NCI-H748 (cell line): ENCODE measurements around the gene ZNF217.
"Not testable (repeated sequence)": the region's sequence is repeated elsewhere in the genome, so short reads cannot be mapped to it uniquely, and the experiment has no call there.

Experiments used
- DNase-seq: peaks from one replicate; lab custom pipeline; 2025; ENCODE audit not compliant: unreplicated experiment; lab: John Stamatoyannopoulos, UW

The ZNF217 gene

DNA sequence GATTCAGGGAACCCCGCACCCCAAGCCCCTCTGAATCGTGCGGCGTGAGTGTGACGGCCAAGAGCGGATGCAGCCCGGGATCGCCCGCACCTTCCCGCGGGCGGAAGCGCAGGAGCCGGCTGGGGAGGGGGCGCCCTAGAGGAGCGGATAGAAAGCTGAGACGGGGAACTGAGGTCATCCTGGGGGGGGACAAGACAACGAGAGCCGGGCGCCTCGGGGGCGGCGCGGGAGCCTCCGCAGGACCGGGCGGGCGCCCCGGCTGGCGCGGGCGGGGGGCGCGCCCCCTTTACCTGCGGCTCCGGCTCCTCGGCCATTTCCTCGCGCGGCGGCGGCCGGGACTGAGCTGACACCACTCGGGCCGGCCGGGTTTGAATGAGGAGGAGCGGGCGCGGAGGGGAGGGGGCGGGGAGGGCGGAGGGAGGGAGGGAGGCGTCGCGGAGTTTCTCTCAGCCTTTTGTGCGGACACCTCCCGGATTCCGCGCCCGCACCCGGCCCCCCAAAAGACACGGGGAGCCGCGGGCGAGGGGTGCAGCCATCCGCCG, at the start of gene ZNF217:
Gene ZNF217 (minus strand): TSS at position 374 of the 542 bp plus-strand sequence. CDS start 11,013 bp downstream, outside the sequence.
- peak; percentile 16 for DNase-seq

DNA sequence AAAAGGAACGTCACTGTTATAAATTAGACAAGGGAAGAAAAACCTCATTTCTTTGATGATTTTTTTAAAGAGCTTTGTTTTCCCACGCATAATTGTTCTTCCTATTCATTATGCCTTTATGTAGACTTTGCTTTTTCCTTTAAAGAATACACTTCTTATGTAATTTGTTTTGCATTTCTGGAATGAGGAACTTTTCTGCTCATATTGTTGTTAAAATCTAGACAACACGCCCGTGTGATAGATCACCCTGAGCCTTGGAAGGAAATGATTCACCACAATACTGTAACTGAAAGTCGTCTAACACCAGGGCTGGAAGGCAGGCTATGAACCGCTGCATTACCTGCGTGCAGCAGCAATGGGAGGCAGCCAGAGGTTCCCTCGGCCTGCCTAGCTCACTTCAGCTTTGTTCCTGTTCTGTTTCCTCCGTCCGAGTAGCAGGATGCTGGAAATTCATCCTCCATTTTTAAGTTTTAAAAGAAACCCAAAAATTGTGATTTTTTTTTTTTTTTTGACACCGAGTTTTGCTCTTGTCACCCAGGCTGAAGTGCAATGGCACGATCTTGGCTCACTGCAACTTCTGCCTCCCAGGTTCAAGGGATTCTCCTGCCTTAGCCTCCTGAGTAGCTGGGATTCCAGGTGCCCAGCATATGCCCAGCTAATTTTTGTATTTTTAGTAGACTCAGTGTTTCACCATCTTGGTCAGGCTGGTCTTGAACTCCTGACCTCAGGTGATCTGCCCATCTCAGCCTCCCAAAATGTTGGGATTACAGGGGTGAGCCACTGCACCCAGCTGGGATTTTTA, 49.6 kb upstream of the ZNF217 start:
- no peak for DNase-seq

DNA sequence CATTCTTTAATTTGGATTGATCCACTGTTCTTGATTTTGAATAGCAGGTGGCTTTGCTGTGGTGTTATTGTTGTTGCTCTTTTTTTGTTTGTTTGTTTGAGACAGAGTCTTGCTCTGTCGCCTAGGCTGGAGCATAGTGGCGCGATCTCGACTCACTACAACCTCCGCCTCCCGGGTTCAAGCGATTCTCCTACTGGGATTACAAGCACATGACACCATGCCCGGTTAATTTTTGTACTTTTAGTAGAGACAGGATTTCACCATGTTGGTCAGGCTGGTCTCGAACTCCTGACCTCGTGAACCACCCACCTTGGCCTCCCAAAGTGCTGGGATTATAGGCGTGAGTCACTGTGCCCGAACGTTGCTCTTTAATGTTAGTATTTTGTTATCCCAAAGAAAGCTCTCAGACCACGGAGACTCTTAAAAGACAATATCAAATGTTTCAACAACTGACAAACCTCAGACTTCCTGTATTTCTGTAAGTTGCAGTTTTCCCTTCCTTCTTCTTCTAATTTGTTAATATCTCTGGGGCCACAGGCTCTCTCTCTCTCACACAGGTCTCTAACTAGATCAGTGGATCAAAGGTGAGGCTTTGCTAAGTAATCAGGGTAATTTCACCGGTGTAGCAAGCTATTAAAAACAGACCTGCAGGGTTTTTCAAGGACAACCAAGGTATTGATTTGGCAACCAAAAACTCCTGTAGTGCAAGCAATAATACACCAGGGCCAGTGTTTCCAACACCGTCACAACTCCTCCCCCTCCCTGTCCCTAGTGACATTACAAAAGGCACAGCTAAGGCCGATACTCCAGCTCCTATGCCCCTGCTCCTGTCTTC, 48.8 kb upstream of the ZNF217 start:
- DNase-seq = no peak

DNA sequence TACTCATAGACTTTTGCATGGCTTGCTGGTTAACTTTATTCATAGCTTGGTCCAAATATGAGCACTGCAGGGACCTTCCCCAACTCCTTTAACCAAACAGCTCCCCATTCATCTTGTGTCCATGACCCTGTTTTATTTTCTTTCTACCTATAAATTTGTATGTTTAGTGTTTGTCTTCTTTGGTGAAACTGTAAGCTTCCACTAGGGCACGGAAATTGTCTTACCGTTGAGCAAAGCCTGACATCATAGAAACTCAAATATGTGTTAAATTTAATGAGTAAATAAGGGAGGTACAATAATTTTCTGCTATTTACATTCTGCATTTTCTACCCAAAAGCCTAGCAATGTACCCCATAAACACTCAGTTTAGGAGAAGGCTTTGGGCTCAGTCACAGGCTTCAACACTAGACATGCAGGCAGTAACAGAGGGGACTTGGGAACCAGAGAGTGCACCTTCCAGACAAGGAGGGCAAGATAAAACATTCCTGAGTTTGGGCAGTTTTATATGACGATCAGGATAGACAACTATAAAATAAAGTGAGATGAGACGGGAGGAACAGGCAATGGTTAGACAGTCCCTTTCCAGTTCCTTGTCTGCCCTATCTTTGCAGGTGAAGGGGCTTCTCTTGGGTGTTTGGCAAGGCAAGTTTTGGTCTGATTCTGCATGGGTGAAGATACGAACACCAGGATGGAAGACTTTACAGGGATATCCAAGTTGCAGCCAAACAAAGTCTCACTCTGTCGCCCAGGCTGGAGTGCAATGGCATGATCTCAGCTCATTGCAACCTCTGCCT, 46.2 kb upstream of the ZNF217 start:
- DNase-seq = no peak

DNA sequence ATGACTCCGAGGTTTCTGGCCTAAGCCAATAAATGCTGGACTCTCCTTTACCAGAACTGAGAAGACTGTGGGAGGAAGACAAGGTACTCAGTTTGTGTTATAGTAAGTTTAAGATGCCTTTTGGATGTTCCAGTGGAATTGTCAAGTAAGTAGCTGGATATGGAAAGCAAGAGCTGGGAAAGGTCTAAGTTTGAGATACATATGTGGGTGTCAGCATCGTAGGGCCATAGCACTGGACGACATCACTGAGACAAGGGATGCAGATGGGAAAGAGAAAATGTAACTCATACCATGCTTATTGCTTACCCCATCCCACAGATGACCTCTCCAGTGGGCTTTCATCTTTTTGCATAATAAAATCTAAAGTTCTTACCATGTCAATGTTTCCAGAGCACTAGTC, 45.5 kb upstream of the ZNF217 start:
- DNase-seq = no peak

DNA sequence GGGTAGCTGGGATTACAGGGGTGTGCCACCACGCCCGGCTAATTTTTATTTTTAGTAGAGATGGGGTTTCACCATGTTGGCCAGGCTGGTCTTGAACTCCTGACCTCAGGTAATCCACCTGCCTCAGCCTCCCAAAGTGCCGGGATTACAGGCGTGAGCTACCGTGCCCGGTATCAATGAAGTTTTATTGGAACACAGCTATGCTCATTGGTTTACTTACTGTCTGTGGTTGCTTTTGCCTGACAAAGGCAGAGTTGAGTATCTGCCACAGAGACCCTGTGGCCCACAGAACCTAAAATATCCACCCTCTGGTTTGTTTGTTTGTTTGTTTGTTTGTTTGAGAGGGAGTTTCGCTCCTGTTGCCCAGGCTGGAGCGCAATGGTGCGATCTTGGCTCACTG, 43.7 kb upstream of the ZNF217 start:
- not testable (repeated sequence) for DNase-seq

DNA sequence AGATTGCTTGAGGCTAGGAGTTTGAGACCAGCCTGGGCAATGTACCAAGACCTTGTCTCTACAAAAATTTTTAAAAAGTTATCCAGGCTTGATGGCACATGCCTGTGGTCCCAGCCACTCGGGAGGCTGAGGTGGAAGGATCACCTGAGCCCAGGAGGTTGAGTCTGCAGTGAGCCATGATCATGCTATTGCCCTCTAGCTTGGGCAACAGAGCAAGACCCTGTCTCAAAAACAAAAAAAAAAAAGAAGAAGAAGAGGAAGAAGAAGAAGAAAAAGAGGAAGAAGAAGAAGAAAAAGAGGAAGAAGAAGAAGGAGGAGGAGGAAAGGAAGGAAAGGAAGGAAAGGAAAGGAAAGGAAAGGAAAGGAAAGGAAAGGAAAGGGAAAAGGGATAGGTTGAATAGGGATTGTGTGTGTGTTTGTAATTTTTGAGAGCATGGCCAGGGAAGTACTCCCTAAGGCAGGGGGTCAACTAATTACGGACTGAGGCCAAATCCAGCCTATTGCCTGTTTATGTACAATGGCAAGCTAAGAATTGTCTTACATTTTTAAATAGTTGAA, 43.0 kb upstream of the ZNF217 start:
- no peak for DNase-seq

DNA sequence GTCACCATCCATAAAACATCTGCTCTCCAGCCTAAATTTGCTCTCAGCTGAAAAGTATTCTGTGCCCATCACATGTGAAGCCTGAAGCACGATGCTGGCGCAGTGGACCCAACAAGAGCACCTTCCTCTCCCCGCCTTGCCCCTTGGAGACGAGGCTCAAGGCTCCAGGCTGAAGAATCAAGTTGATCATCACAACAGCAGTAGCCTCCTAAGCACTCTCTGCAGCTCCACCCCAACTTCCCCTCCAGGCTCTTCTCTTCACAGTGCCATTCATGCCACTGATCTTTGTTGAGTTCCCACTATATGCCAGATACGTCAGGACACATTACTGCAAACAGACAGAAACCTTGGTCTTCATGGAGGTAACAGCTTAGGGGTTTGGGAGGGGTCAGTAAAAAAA, 41.6 kb upstream of the ZNF217 start:
- no peak for DNase-seq

DNA sequence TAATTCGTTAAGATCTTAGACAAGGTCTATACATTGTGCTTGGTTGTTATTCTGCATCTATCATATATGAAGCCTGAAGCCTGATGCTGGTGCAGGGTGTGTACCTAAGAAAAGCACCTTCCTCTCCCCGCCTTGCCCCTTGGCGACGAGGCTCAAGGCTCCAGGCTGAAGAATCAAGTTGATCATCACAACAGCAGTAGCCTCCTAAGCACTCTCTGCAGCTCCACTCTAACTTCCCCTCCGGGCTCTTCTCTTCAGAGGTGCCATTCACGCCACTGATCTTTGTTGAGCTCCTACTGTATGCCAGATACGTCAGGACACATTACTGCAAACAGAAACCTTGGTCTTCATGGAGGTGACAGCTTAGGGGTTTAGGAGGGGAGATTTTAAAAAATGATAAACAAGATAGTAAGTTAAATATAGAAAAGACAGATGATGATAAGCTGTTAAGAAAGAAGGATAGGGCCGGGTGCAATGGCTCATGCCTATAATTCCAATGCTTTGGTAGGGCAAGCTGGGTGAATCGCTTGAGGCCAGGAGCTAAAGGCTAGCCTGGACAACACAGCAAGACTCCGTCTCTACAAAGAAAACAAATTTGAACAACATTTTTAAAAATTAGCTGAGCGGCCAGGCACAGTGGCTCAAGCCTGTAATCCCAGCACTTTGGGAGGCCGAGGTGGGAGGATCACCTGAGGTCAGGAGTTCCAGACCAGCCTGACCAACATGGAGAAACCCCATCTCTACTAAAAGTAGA, 38.4 kb upstream of the ZNF217 start:
- no peak for DNase-seq

DNA sequence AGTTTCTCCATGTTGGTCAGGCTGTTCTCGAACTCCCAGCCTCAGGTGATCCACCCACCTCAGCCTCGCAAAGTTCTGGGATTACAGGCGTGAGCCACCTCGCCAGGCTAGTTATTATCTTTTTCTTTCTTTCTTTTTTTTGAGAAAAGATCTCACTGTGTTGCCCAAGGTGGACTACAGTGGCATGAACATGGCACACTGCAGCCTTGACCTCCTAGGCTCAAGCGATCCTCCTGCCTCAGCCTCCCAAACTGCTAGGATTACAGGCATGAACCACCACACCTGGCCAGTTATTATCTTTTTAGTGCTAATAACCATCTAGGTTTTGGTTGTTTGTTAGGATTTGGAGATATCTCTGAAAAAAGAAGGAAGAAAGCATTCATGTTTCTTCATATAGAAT, 35.8 kb upstream of the ZNF217 start:
- no peak for DNase-seq

DNA sequence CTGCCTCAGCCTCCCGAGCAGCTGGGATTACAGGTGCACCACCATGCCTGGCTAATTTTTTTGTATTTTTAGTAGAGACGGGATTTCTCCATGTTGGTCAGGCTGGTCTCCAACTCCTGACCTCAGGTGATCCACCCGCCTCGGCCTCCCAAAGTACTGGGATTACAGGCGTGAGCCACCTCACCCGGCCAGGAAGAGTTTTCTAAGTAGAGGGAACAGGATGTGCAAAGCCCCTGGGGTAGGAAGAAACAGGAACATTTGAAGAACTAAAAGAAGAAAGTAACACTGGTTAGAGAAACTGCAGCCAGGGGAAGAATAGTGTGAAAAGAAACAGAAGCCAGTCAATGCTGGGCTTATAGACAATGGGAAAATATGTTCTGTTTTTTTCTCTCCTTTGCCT, 35.1 kb upstream of the ZNF217 start:
- not testable (repeated sequence) for DNase-seq

DNA sequence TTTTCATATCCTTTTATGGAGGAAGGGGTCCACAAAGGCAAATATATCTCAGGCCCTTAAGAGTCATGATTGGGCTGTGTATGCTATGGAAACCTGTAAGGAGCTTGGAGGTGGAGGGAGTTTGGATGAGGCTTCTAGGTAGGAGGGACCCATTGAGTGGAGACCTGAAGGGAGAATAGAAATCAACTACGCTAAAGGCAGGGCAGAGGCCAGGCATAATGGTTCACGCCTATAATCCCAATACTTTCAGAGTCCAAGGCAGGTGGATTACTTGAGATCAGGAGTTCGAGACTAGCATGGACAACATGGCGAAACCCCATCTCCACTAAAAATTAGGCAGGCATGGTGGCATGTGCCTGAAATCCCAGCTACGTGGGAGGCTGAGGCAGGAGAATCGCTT, 34.4 kb upstream of the ZNF217 start:
- no peak for DNase-seq

DNA sequence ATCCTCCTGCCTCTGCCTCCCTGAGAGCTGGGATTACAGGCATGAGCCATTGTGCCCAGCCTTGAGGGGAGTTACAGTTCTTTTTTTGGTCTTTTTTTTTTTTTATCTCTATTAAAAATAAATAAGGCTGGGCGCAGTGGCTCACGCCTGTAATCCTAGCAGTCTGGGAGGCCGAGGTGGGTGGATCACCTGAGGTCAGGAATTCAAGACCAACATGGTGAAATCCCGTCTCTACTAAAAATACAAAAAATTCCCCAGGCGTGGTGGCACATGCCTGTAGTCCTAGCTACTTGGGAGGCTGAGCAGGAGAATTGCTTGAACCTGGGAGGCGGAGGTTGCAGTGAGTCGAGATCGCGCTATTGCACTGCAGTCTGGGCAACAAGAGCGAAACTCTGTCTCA, 33.4 kb upstream of the ZNF217 start:
- DNase-seq = not testable (repeated sequence)

DNA sequence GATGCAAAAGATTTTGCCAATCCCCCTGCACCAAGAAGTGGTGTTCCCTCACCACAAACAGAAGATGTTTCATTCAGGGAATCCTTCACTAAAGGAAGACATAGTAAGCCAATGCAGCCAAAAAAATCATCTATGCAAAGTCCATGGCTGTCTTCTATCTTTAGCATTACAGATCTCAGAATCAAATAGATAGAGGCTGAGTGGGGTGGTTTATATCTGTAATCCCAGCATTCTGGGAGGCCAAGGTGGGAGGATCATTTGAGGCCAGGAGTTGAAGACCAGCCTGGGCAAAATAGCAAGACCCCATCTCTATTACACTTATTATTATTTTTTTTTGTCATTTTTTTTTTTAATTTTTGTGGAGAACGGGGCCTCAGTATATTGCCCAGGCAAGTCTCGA, 32.9 kb upstream of the ZNF217 start:
- no peak for DNase-seq

DNA sequence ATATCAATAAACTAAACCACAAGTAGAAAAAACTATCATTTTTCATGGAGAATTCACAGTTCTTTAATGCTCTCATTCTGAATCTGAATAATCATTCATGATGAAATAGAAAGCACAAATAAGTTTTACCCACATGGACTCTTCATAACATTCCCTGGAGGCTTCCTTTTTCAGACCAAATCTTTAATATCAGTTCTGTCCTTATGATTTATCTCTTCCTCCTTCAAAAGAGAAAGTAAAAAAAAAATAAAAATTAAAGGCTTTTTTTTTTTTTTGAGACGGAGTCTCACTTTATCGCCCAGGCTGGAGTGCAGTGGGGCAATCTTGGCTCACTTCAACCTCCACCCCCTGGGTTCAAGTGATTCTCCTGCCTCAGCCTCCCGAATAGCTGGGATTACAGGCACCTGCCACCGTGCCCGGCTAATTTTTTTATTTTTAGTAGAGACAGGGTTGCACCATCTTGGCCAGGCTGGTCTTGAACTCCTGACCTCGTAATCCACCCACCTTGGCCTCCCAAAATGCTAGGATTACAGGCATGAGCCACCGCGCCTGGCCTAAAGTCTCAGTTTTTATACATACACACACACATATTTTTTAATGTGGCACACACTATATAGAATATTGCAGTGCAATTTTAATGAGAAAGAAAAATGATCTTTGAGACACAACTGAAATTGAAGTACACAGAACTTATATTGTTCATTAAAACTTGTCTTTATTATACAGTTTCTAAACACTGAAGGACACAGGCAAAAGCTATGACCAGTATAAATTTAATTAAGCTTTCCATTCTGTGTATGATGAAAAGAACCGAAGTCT, 31.9 kb upstream of the ZNF217 start:
- no peak for DNase-seq

DNA sequence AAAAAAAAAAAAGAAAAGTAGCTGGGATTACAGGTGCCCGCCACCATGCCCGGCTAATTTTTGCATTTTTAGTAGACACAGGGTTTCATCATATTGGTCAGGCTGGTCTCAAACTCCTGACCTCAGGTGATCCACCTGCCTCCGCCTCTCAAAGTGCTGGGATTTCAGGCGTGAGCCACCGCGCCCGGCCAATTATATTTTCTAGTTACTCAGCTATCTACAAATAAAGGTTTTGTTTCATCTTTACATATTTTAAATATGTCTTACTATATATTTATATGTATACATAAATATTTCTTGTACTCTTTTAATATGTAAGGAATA, 31.2 kb upstream of the ZNF217 start:
- DNase-seq = not testable (repeated sequence)

DNA sequence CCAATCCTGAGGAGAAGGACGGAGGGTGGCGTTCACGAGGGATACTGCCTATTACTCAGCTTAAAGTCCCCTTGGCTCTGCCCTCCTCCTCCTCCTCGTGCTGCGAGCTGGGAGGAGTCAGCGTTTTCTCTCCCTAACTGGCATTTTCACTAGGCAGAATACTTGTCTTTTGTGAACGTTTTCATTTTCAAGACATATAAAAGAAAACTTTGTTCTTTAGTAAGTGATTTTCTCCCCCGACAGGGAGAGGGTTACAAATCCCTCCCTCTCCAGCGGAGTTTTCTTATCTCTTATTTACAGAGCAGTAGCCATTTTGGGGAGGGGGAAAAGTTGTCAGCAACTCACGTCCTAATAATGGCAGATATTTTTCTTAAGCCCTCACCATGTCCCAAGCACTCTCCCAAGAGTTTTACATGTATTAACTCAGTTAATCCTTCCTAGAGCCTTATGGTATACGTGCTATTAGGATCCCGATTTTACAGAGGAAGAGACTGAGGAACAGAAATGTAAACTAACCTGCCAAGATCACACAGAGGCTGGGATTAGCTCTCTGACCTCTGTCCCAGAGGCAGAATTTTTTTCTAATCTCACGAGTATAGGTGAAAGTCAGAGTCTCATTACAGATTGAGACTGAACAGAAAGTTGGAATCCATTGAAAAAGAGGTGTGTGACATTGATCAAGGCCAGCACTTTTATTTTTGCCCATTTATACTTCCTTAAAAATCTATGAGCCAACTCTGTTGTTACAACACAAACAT, 30.0 kb upstream of the ZNF217 start:
- no peak for DNase-seq

DNA sequence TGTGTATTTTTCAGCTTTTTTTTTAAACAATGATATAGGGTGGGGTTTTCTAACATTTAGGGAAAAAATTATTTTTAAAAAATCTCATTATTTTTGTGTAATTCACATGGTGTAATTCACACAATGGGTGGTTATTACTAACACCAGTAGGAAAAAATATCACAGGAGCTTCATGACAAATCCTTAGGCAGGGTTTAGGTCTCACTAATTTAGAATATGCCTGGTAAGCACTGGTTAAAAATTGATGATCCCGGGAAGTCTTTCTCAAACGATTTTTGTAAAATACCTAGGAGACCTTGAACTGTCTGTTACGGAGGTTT, 29.5 kb upstream of the ZNF217 start:
- no peak for DNase-seq
